ENCODE data around the gene HOXB5.

DNA sequence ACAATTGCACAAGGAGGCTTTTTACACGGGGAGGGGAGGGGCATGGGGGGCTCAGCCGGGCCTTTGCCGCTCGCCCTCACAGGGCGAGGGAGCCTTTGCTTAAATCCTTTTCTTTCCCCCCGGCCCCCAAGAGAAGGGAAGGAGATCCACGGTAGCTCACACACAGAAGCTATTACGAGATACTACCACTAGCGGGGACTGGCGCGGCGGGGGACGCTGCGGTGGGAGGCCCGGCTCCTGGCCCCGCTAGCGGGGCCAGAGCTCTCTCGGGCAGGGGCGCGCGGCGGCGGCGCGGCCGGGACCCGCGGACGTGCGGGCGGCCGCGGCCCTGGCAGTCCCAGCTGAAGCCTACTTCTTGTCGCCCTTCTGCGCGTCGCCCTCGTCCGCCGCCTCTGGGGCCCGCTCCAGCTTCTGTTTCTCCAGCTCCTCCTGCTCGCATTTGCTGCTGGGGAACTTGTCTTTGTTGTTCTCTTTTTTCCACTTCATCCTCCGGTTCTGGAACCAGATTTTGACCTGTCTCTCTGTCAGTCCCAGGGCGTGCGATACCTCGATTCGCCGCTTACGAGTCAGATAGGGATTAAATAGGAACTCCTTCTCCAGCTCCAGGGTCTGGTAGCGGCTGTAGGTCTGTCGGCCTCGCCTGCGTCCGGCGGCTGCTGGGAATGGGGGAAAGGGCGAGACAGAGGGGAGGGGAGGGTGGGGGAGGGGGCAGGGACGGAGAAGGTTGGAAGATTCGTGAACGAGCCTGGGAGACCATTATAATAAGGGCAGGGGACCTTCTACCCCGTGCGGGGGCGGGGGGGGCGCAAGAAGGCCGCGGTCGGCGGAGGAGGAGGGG, 19.5 kb upstream of the HOXB5 start:
- TF ChIP-seq, protein P1, sequence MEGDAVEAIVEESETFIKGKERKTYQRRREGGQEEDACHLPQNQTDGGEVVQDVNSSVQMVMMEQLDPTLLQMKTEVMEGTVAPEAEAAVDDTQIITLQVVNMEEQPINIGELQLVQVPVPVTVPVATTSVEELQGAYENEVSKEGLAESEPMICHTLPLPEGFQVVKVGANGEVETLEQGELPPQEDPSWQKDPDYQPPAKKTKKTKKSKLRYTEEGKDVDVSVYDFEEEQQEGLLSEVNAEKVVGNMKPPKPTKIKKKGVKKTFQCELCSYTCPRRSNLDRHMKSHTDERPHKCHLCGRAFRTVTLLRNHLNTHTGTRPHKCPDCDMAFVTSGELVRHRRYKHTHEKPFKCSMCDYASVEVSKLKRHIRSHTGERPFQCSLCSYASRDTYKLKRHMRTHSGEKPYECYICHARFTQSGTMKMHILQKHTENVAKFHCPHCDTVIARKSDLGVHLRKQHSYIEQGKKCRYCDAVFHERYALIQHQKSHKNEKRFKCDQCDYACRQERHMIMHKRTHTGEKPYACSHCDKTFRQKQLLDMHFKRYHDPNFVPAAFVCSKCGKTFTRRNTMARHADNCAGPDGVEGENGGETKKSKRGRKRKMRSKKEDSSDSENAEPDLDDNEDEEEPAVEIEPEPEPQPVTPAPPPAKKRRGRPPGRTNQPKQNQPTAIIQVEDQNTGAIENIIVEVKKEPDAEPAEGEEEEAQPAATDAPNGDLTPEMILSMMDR (IDR thresholded peaks at IDR 0.05): peak in 3 of 6 experiments; percentile 21 to 33 (median 32)
- no peak for TF ChIP-seq POLR2A (IDR thresholded peaks at IDR 0.05)
